Hematopoietic multipotent progenitor cell treated with erythropoietin and hydrocortisone succinate and interleukin-3 and kit ligand, for 8 days (in vitro differentiated cells): ENCODE data around the gene MEGF11.

Experiments used
- DNase-seq: peaks from one replicate; pipeline ENCODE4 v3.0.0-alpha.2; 2015

The MEGF11 gene

DNA sequence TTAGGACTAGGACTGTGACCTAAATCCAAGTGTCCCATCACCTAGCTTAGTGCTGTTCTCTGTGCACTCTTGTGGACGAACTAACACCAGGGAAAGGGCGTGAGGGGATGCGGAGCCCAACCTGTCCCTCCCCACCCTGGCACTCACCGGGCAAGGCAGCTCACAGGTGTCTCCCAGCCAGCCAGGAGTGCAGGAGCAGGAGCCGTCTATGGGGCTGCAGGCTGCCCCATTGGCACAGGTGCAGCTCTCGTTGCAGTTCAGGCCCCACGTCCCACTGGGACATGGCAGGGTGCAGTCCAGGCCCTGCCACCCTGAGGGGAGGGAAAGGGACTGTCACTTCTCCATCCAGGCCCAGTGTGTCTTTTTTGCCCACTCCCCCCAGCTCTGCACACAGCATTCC, 324.0 kb downstream of the MEGF11 start:
- DNase-seq = no peak

DNA sequence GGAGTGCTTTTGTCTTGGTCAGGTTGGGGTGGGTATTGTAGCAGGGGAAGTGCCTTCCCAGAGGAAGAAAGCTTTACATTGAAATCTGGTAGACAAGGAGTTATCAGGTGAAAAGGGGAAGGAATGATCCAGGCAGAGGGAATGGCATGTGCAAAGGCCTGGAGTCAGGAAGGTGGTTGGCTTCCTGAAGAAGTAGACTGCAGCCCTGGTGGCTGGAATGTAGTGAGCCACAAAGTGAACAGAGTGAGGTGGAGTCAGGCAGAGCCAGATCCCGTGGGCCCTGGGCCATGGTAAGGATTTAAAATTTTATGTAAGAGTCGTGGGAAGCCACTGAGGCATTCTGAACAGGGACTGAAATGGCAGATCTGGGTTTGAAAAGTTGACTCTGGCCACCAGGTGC, 326.0 kb downstream of the MEGF11 start:
- no peak for DNase-seq

DNA sequence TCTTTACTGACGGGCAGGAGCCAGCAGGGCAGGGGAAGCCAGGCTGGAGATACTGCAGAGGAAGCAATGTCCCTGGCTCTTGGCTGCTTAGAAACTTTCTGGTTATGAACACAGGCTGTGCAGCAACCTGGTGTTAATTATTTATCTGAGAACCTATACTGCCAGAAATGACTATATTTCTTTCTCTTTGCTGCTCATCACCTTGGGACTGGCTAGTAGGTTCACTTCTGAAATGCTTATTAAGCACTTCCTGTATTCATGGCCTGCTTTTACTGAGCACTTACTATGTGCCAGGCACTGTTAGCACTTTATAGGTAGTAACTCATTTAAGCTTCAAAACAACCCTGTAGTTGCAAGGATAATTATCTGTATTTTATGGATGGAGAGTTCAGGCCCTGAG, 326.7 kb downstream of the MEGF11 start:
- no peak for DNase-seq

DNA sequence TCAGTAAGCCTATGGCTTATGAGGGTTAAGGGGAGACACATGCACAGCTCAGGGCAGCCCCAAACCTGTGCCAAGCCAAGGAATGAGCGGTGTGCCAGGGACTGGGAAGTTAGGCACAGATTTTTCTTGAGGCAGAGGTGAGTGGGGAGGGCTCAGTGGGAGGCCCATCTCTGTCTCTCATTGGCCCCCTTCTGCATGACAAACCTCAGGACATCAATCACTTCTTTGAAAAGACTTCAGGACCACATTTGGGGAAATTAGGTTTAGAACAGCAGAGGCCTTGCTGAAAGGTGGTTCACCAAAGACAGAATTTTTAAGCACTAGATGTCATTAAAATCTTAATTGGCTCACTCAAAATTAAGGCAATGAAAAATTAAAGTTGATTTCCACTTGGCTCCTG, 327.1 kb downstream of the MEGF11 start:
- no peak for DNase-seq

DNA sequence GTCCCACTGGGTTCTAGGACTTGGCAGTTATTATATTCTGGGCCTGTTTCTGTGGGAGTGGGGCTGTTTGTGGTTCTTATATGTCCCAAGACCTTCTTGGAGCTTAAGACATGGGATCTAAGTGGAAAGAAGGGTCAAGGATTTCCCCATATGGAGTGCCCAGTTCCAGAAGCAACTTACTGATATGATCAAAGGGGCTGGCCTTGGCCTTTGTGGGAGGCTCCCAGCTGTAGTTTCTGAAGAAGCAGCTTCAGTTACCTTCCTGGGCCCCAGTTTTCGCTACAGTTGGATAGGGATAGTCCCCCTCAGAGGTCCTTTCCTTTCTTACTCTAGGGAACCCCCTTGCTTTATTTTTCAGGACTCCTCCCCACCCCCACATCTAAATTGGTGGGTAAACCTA, 328.2 kb downstream of the MEGF11 start:
- DNase-seq = no peak

DNA sequence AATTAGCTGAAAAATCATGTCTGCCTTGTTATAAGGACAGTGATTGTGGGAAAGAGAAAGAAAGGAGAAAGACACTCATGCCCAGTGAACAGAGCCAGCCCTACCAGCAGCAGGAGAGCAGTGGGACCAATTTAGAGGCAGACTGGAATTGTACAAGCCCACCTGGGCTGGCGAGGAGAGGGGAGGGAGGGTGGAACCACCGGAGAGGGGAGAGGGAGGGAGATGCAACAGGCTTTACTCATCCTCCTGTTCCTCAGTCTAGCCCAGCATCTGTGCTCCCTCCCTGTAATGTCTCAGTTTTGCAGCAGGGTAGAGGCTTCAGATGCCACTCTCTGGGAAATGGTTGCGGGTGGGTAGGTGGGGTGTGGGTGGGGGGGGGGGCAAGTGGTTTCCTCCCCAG, 329.5 kb downstream of the MEGF11 start:
- DNase-seq = no peak

DNA sequence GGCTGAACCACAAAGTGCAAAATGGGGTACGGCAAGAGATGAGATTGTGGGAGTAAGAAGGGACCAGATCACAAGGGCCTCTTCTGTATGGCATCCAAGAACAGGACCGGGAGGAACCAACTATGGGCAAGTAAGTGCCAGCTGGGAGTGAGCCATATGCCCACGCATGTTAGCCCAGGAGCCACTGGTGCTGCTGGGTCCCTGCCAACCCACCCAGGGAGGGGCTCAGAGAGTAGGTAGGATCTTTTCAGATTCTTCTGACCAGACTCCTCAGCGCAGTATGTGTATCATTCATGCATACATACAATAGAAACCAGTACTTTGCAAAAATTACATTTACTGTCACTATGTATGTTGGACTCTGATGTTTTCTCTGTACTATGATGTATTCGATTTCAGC, 330.3 kb downstream of the MEGF11 start:
- DNase-seq = no peak

DNA sequence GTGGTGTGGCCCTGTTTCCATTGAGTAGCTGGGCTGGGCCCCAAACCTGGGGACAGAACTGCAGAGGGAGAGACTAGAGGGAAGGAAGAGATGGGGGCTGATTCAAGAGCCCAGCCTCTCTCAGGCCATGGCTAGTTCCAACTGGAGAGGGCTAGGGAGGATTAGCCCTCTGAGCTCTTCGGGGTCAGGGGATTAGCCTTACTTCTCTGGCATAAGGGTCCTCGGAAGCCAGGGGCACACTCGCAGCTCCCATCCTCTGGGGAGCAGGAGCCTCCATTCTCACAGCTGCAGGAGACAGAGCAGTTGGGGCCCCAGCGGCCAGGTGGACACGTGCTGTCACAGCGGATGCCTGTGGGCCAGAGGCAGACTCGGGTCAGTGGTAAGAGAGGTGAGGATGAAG, 330.9 kb downstream of the MEGF11 start:
- DNase-seq = no peak

DNA sequence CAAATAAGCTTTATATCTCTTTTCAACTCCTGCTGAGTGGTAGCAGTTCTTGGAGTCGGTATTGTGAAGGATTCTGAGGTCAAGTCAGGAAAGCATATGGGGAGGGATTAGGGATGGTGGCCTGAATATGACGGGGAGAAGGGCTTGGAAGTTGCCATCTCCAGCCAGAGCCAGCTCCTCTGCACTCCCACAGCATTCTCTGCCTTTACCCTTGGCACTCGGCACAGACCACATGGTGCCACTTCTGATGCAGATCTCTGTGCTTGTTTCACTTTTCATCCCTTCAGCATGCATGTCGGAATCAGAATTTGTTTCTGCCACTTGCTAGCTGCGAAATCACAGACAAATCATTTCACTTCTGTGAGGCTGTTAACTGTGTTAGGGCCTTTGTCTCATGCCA, 331.8 kb downstream of the MEGF11 start:
- DNase-seq = no peak

DNA sequence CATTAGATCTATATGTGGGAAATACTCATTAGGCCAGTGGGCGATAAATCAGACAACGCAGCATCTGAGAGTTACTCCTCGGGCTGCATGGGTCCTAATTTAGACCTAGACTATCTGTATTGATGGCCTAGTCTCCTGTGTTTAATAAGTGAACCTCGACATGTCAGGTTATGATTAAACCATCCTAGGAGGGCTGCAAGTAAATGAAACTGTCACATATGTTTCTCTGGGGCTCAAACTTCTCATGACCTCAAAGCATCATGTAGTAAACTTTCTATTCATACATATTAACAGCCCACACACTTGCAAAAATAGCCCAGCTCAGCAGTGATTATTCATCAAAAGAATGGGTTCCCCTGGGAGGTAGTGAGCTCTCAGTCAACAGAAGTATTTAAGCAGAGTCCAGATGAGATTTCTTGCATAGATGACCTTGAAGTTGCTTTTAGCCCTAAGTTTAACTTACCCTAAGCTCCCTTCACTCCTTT, 332.7 kb downstream of the MEGF11 start:
- DNase-seq = no peak

DNA sequence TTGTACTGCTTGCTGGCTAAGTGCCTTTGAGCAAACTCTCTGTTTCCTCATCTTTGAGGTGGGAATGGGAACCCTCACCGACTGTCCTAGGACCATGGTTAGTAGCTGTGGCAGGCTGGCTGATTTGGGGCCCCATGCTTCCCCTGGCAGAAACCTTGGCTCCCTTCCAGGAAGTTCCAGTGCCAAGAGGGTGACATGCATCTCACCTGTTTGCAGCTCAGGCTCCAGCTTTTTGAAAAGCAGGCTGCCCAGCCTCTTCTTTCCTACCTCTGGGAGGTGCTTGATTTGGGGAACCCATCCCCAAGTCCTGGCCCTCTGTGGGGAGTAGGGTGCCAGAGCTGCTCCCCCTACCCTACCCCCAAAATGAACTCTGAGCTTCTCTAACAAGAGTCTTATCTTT, 333.4 kb downstream of the MEGF11 start:
- DNase-seq = no peak

DNA sequence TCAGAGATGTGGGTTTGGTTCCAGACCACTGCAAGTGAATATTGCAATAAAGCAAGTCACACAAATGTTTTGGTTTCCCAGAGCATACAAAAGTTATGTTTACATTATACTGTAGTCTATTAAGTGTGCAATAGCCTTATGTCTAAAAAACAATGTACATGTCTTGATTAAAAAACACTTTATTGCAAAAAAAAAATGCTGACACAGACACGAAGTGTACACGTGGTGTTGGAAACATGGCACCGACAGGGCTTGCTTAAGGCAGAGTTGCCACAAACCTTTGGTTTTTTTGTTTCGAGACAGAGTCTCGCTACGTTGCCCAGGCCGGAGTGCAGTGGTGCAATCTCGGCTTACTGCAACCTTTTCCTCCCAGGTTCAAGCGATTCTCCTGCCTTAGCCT, 334.2 kb downstream of the MEGF11 start:
- DNase-seq = no peak

DNA sequence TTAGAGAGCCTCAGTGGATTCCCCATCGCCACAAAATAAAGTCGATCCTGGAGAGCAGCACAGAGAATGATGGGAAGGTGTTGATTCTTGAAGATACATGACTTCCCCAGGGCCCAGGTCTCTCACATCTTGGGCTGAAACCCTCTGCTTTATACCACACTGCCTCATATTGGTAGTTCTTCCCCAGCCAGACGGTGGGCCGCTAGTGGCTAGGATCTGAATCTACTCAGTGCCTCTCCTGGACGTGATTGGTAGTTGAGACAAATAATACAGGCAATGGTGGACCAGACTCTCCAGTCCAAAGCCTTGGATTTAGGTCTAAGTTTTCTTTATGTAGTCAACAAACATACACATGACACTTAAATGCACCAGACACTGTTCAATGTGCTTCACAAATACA, 334.6 kb downstream of the MEGF11 start:
- no peak for DNase-seq

DNA sequence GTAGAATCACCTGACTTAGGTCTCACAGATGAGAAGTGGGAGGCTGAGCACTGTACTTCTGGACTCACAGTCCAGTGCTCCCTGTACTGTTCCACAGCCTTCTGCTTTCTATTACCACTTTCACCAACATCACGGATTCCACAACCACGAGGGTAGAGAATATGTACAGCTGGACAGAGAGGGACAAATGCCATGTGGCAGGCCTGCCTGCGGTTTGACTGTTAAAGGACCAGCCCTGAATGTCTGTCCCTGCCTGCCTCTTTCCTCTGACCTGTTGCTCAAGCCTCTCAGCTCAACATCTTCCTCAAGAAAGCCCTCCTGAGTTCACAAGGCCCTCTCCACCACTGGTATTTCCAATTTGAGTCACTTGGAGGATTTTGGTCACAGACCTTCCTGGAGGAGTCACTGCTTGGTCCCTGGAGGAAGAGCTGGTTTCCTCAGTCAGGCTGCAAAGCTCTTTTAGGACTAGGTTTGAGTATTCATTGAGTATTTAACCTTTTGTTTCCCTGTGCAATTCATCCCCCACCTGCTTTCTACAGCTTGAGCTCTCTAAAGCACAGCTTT, 335.1 kb downstream of the MEGF11 start:
- DNase-seq = no peak

DNA sequence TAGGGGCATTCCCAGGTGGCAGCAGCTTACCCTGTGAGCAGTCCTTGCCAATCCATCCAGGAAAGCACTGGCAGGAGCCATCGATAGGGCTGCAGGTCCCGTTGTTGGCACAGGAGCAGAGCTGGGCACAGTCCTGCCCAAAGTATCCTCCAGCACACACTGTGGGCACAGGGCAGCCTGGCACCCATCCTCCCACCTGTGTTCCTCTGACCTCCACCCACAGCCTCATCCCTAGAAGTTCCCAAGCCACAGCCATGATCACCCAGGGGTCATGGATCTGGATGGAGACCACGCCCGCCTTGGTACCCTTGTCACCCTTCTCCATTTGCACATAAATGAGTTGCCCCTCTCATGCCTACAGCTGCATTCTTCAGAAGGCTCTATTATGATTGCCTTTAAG, 335.6 kb downstream of the MEGF11 start:
- DNase-seq = no peak

DNA sequence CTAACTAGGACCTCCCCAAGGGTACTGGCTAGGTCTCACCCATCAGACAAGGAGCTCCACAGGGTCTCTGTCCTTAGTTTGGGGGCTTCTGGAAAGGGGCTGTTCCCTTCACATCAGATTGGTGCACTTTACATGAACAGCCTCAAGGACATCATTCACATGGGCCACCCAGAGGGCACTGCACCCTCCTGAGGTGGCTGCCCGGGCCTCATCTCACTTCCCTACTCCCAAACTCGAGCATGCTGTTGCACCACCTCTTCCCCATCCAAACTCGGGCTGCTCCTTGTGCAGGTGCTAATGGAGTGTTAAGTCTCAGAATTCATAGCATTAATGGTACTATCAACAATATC, 336.2 kb downstream of the MEGF11 start:
- no peak for DNase-seq

DNA sequence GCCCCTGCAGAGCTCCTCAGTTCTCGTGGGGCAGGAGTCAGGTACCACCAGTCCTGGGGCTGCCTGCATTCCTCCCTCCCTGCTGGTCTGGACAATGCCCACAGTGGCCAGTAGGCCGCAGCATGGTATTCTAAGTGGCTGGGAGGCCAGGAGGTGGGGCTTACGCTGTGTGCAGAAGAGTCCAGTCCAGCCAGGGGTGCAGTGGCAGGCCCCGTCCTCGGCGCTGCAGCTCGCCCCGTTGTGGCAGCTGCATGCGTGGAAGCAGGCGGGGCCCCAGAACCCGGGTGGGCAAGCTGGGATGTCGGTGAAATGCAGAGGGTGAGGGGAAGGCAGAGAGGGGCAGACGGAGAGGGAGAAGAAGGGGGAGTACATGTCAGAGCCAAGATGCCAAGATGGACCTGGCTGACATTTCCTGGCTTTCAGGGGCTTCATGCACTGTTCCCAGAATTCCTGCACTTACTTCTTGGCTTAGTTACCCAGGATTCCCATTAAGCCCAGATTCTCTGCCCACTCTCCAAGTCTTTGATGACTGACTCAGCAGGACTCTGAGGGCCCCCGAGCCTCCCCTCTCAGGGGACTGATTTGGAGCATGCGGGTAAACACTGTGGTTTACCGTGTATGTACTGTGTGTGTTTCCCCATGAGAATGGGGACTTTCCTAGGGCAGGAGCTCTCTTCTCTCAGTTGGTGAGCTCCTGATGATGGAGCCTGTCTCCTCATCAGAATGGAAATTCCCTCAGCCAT, 336.7 kb downstream of the MEGF11 start:
- DNase-seq = peak; percentile 20

DNA sequence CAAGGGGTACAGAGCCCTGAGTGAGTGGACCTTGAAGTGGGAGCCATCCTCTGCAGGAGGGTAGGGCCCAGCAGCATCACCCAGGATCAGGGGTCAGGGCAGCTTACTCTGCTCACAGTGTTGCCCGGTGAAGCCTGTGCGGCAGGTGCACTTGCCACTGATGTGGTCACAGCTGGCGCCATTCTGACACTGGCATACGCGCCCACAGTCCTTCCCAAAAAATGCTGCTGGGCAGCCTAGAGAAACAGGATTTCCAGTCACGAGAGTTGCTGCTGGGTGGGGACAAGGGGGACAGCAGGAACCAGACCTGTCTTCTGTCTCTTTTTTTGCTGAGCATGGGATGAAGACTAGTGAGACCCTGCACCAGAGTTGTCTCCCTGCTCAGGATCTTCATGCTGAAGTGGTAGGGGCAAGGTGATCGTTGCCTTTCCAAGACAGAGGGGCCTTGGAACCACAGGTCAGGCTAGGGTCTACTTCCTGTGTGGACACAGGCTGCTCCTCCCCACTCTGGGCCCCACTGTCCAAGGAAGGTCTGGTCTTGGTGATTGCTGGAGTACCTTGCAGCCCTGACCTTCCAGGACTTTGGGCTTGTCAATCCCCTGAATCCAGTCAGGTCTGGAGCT, 337.4 kb downstream of the MEGF11 start:
- no peak for DNase-seq

DNA sequence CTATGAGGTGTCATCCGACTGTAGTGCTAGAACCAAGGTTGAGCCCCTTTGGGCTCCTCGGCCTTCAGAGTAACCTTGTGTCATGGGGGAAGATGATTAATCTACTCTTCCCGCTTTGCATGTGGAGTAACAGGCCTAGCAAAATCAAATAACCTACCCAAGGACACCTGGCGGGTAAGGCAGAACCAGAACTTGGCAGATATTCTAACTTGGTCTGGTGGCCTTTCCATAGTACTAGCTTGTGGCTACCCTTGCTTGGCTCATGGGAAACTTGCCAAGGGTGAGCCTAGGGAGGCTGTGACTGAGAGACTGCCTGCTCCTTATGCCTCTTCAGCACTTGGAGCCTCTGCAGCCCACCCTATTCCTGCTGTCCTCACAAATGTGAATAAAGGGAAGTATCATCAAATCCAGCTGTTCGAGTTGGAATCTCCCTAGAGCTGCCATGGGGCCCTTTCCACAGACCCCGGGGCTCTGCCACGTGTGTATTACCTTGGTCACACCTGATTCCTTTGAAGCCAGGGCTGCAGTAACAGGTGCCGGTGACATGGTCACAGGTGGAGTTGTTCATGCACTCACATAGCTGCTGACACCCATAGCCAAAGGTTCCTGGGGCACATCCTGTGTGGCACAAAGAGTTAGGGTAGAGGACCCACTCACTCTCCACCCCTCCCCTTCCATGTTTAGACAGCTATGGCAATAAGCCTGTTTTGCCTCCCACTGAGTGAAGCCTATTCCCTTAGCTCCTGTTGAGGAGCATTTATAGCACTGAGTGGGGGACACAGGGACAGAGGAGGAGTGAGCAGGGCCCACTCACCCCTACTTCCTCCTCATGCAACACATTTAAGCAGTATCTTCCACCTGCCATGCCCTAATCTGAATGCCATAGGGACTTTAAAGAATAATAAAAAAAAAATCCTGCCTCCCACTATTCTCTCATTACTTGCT, 338.3 kb downstream of the MEGF11 start:
- DNase-seq = no peak

DNA sequence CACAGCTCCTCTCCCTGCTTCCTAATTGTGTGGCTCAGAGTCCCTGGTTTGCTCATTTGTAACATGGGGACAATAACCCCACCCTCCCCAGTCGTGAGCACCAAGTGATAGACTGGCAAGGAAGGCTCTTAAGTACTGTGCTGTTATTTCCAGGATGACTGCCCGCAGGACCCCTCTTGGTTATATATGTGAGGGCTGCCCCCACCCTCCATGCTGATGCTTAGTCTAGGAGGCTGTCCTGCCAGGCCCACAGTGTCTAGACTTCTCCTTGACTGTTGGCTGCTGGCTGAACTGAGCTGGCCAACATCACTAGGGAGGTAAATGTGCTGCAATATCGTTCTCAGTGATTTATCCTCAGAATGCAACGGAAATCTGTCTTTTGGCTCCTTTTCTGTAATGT, 339.2 kb downstream of the MEGF11 start:
- no peak for DNase-seq

DNA sequence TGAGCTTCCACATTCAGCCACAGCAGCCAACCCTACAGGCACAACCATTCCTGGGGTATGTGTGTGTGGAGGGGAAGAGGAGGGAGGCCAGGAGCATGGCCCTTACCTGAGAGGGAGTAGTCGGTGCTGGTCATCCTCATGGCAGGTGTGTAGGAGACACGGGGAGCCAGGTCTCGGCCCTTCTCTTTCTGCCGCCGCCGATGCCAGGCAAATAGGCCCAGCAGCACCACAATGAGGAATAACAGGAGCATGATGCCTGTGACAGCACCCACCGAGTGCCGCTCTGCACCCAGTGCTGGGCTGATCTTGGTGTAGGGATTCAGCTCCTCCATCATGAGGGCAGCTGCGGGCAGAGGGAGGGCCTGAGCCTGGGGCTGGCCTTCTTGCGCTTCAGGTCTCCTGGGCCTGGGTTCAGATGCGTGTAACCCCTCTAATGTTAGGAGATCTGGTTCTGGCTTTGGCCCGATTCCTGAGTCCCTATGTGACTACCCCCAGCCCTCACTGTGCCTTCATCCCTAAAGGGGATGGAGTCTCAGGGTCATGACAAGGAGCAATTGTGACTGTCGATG, 339.8 kb downstream of the MEGF11 start:
- no peak for DNase-seq

DNA sequence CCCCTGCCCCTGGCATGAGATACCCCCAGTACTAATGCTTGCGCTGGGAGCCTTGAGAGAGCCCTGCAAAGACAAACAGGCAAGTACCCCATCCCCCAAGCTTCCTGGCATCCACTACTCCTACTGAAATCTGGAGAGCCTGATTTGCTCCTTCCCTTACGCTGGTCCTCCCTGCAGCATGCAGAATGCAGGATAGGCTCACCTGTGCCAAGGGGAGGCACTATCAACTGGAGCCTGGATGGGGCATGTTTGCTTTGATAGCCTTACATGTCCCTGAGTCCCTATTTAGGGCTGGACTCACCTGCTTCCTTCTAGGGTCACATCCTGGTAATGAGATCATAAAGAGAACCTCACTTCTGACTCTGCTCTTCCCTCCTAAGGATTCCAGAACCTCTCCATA, 341.3 kb downstream of the MEGF11 start:
- no peak for DNase-seq

DNA sequence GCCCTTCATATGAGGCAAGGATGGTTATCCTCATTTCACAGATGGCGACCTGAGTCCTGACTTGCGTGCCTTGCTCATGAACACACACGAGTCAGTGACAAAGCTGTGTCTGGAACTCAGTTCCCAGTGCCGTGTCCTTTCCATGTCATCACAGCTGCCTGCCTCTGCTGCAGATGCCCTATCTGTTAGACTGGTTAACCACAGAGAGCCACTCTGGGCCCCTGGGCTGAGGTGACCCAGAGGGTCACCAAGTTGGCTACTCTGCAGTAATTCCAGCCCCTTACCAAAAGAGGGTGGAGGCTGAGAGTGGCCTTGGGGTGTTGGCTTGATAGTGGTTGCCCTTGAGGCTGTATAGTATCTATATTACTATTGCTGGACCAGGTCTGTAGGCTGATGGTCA, 343.2 kb downstream of the MEGF11 start:
- DNase-seq = no peak
